Memory B cell (primary cell): Measurements from ENCODE around the gene NFAT5.
"Not testable (repeated sequence)": the region's sequence is repeated elsewhere in the genome, so short reads cannot be mapped to it uniquely, and the experiment has no call there.

Experiments
- ATAC-seq: fragments of 150-1000 bp; cut with Tn5 transposase; 2 replicates; pipeline ENCODE4 v1.10.0; 2021; ENCODE audit warnings: low read depth, mild to moderate bottlenecking, moderate library complexity
- DNase-seq, 2 donors: peaks; one replicate each; pipeline ENCODE4 v3.0.0; 2022; ENCODE audit warnings: low spot score in 2 of 2
- H3K27ac Mint-ChIP-seq: one replicate; pipeline ENCODE4 v1.8.0; 2022; ENCODE audit warnings: mild to moderate bottlenecking, moderate library complexity, mixed read lengths
- H3K27me3 Mint-ChIP-seq: one replicate; pipeline ENCODE4 v1.8.0; 2022; ENCODE audit warnings: mixed read lengths
- H3K36me3 Mint-ChIP-seq: one replicate; pipeline ENCODE4 v1.8.0; 2022; ENCODE audit warnings: mild to moderate bottlenecking, mixed read lengths
- H3K4me1 Mint-ChIP-seq: one replicate; pipeline ENCODE4 v1.8.0; 2022; ENCODE audit warnings: mixed read lengths
- H3K4me3 Mint-ChIP-seq: one replicate; pipeline ENCODE4 v1.8.0; 2022; ENCODE audit warnings: mild to moderate bottlenecking, moderate library complexity, mixed read lengths
- H3K9me3 Mint-ChIP-seq: one replicate; pipeline ENCODE4 v1.8.0; 2022; ENCODE audit warnings: mixed read lengths

The NFAT5 gene

DNA sequence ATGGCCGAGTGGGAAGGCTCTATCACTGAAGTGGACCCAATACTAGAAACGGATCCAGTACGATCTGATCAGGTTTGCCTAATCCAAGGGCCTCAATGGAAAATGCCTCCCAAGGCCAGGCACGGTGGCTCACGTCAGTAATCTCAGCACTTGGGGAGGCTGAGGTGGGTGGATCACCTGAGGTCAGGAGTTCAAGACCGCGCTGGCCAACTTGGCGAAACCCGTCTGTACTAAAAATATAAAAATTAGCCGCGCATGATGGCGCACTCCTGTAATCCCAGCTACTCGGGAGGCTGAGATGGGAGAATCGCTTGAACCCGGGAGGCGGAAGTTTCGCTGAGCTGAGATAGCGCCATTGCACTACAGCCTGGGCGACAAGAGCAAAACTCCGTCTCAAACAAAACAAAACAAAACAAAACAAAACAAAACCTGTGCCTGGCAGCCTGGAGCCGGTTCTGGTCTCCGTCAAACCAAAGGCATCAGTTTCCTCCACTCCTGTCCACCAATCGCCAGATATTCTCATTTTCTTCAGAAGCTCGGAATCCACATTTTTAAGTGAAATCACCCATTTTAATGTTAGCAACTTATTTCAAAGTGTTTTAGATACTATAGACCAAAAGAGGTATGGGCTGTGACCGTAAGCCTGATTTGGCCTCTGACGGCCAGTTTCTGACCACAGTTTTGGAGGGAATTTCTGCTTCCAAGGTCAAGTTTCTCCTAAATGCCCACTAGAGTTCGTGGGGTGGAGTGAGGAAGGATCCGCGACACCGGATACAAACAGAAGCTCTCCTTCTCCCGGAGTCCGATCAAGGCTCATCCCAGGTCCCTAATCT, 159.9 kb downstream of the NFAT5 start:
- H3K9me3 Mint-ChIP-seq: no peaks in the 10 kb centered on the region
- no peaks in the 10 kb centered on the region for H3K27me3 Mint-ChIP-seq
- H3K36me3 Mint-ChIP-seq: no peaks in the 10 kb centered on the region
- peak overlapping the region; percentile 78 for H3K27ac Mint-ChIP-seq
- H3K4me1 Mint-ChIP-seq: peaks cover 11% of the 10 kb centered on the region
- DNase-seq (no peak), ATAC-seq (no peak)
- peak overlapping the region; percentile 91 for H3K4me3 Mint-ChIP-seq

GRCh38 chr16:69726313-69727060, 160.7 kb downstream of the NFAT5 start, which contains the start of gene NQO1:
NQO1 (minus strand) TSS chr16:69726560; CDS start chr16:69726439, 121 bp downstream.
- Mint-ChIP-seq H3K4me3 (peak within 1 kb of the TSS; percentile 91), H3K36me3 (no peaks in the 10 kb centered on the region), H3K4me1 (peaks cover 11% of the 10 kb centered on the region), H3K27ac (peak within 1 kb of the TSS; percentile 78), H3K27me3 (no peaks in the 10 kb centered on the region), H3K9me3 (no peaks in the 10 kb centered on the region)
- ATAC-seq (peak; percentile 99), DNase-seq (peak; percentile 76 to 80)

DNA sequence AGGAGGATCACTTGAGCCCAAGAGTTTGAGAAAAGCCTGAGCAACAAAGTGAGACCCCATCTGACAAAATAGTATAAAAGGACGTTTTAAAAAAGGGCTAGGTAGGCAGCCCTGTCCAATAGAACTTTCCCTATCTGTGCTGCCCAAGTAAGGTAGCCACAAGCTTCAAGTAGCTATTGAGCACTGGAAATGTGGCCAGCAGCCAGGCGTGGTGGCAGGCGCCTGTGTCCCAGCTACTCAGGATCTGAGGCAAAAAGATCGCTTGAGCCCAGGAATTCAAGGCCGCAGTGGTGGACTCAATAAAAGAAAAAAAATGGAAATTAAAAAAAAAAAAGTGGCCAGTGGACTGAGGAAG, 162.1 kb downstream of the NFAT5 start:
- Mint-ChIP-seq H3K4me3 (no peak overlapping the region), H3K36me3 (no peaks in the 10 kb centered on the region), H3K9me3 (no peaks in the 10 kb centered on the region), H3K27ac (no peak overlapping the region), H3K4me1 (peaks cover 11% of the 10 kb centered on the region), H3K27me3 (no peaks in the 10 kb centered on the region)
- ATAC-seq: no peak
- DNase-seq: no peak

- not testable (repeated sequence) for H3K27ac Mint-ChIP-seq, ATAC-seq, H3K4me3 Mint-ChIP-seq
Measured at GRCh38 chr16:69729030-69729429, 163.3 kb downstream of the NFAT5 start.

GRCh38 chr16:69731280-69731679, 165.5 kb downstream of the NFAT5 start:
- ATAC-seq, DNase-seq, H3K4me1 Mint-ChIP-seq, H3K4me3 Mint-ChIP-seq, H3K9me3 Mint-ChIP-seq, H3K27ac Mint-ChIP-seq, H3K36me3 Mint-ChIP-seq, H3K27me3 Mint-ChIP-seq: not testable (repeated sequence)

More at GRCh38 chr16:69729030-69729429, 163.3 kb downstream of the NFAT5 start:
- H3K4me1 Mint-ChIP-seq: peaks cover 11% of the 10 kb centered on the region
- H3K36me3 Mint-ChIP-seq, H3K27me3 Mint-ChIP-seq, DNase-seq, H3K9me3 Mint-ChIP-seq: not testable (repeated sequence)

DNA sequence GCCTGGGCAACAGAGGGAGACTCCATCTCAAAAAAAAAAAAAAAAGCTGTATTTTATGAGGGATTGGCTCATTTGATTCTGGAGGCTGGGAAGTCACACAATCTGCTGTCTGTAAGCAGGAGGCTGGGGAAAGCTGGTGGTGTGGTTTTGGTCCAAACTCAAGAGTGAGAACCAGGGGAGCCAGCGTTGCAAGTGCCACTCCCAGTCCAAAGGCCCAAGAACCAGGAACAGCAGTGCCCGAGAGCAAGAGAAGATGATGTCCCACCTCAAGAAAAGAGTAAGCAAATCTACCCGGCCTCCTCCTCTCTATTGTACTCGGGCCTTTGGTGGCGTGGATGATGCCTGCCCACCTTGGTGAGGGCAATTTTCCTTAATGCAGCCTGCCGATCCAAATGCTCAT, 166.3 kb downstream of the NFAT5 start:
- Mint-ChIP-seq H3K9me3 (no peaks in the 10 kb centered on the region), H3K27me3 (no peaks in the 10 kb centered on the region), H3K4me3 (no peak overlapping the region), H3K27ac (no peak overlapping the region), H3K36me3 (no peaks in the 10 kb centered on the region), H3K4me1 (peaks cover under 1% of the 10 kb centered on the region)
- DNase-seq (no peak), ATAC-seq (no peak)

GRCh38 chr16:69741519-69741918, 175.8 kb downstream of the NFAT5 start:
- Mint-ChIP-seq H3K4me3 (no peak overlapping the region), H3K36me3 (peaks cover 17% of the 10 kb centered on the region), H3K9me3 (no peaks in the 10 kb centered on the region), H3K27me3 (no peaks in the 10 kb centered on the region), H3K4me1 (no peaks in the 10 kb centered on the region), H3K27ac (no peak overlapping the region)
- ATAC-seq: no peak
- DNase-seq: no peak

- Mint-ChIP-seq H3K4me3 (no peak overlapping the region), H3K4me1 (no peaks in the 10 kb centered on the region), H3K9me3 (no peaks in the 10 kb centered on the region), H3K36me3 (peaks cover 18% of the 10 kb centered on the region), H3K27me3 (no peaks in the 10 kb centered on the region), H3K27ac (no peak overlapping the region)
- ATAC-seq: no peak
- no peak for DNase-seq
Measured at GRCh38 chr16:69741951-69742904, 176.5 kb downstream of the NFAT5 start.

GRCh38 chr16:69744363-69745231, 178.8 kb downstream of the NFAT5 start:
- H3K4me3 Mint-ChIP-seq: no peak overlapping the region
- H3K36me3 Mint-ChIP-seq: peaks cover 27% of the 10 kb centered on the region
- no peak for DNase-seq
- no peak overlapping the region for H3K27ac Mint-ChIP-seq
- ATAC-seq: no peak
- H3K27me3 Mint-ChIP-seq: no peaks in the 10 kb centered on the region
- H3K9me3 Mint-ChIP-seq: no peaks in the 10 kb centered on the region
- no peaks in the 10 kb centered on the region for H3K4me1 Mint-ChIP-seq

DNA sequence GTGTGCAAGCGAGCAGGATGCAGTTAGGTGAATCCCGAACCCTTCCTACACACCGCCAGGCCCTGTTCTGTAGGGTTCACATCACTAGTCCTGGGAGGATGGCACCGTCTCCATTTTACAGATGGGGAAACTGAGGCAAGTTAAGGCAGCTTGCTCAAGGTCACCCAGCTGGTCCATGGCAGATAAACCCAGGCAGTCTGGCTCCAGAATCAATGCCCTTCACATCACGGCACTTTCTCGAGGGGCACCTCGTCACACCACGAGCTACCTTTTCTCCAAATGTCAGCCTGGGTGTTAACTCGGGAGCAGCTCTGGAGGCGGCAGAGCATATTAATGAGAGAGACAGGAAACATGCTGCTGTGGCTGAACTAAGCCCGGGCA, 179.5 kb downstream of the NFAT5 start:
- Mint-ChIP-seq H3K36me3 (peaks cover 27% of the 10 kb centered on the region), H3K27ac (no peak overlapping the region), H3K4me1 (no peaks in the 10 kb centered on the region), H3K9me3 (no peaks in the 10 kb centered on the region), H3K4me3 (no peak overlapping the region), H3K27me3 (no peaks in the 10 kb centered on the region)
- ATAC-seq: no peak
- DNase-seq: no peak

GRCh38 chr16:69745959-69746358, 180.2 kb downstream of the NFAT5 start:
- Mint-ChIP-seq H3K36me3 (peaks cover 29% of the 10 kb centered on the region), H3K27ac (no peak overlapping the region)

DNA sequence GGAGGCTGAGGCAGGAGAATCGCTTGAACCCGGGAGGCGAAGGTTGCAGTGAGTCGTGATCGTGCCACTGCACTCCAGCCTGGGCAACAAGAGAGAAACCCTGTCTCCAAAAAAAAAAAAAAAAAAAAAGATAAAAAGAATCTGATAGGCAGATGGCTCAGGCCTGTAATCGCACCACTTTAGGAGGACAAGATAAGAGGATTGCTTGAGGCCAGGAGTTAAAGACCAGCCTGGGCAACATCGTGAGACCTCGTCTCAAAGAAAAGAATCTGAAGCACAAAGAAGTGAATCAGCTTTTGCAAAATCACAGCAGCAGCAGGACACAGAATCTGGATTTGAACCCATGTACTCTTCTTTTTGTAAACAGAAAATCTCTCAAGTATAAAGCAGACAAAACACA, 181.3 kb downstream of the NFAT5 start:
- Mint-ChIP-seq H3K36me3 (peaks cover 27% of the 10 kb centered on the region), H3K4me1 (peaks cover under 1% of the 10 kb centered on the region), H3K4me3 (no peak overlapping the region), H3K27ac (no peak overlapping the region), H3K27me3 (no peaks in the 10 kb centered on the region), H3K9me3 (no peaks in the 10 kb centered on the region)
- ATAC-seq: no peak
- DNase-seq: no peak

More at GRCh38 chr16:69745959-69746358, 180.2 kb downstream of the NFAT5 start:
- no peaks in the 10 kb centered on the region for H3K27me3 Mint-ChIP-seq
- no peak overlapping the region for H3K4me3 Mint-ChIP-seq
- H3K4me1 Mint-ChIP-seq: no peaks in the 10 kb centered on the region
- no peaks in the 10 kb centered on the region for H3K9me3 Mint-ChIP-seq
- ATAC-seq (no peak), DNase-seq (no peak)
